ENCODE data around the gene YIPF2. TPM values are rescaled to one million over a fixed set of nuclear protein-coding genes. Genes with fewer than 3 reads are reported as not detected.
A peak's percentile ranks its signal among the peaks of the same experiment; 100 is the strongest.

YIPF2 gene
- total RNA-seq, 2 donors from 2014 or later, result 55.6 to 62.6 TPM

DNA sequence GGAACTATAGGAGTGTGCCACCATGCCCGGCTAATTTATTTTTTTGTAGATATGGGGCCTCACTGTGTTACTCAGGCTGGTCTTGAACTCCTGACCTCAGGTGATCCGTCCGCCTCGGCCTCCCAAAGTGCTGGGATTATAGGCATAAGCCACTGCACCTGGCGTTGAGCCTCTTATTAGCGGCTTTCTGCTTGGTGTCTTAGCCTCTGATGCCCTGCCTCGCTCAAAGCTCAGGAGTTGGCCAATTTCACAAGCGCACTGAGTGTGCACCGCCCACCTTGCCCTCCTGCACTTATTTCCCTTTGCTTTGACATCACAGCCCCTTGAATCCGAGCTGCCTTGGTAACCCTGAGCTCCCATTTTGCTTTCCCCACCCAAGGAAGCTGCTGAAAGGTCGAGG, 10.1 kb downstream of the YIPF2 start:
- Mint-ChIP-seq H3K4me3 (no peak overlapping the region), H3K4me1 (no peaks in the 10 kb centered on the region), H3K27me3 (ENCODE audit: insufficient read depth) (no peaks in the 10 kb centered on the region), H3K27ac (no peak overlapping the region), H3K9me3 (no peaks in the 10 kb centered on the region), H3K36me3 (ENCODE audit: low read depth) (peaks cover 28% of the 10 kb centered on the region)
- Histone ChIP-seq H3K27ac (ENCODE audit: low read depth, low read length) (no peak overlapping the region), H3K36me3 (ENCODE audit: control insufficient read depth, insufficient read depth, low read length) (peaks cover 20% of the 10 kb centered on the region), H3K4me3 (ENCODE audit: low read length) (no peak overlapping the region), H3K9ac (ENCODE audit: extremely low read depth, low read length, poor library complexity, severe bottlenecking) (no peak overlapping the region), H3K4me1 (ENCODE audit: control insufficient read depth, insufficient read depth, low read length) (no peaks in the 10 kb centered on the region), H3K27me3 (ENCODE audit: control insufficient read depth, insufficient read depth, low read length, poor library complexity, severe bottlenecking) (no peaks in the 10 kb centered on the region), H3K9me3 (ENCODE audit: control insufficient read depth, low read length) (no peaks in the 10 kb centered on the region)
- WGBS, 2 experiments (ENCODE audit: insufficient coverage in 1 of 2, insufficient read length in 1 of 2), result 88 to 90% methylated on average over 10 to 11 of the region's 11 CpGs
- TF ChIP-seq CTCF (conservative IDR thresholded peaks at IDR 0.05), result no peak
- DNase-seq, result no peak

DNA sequence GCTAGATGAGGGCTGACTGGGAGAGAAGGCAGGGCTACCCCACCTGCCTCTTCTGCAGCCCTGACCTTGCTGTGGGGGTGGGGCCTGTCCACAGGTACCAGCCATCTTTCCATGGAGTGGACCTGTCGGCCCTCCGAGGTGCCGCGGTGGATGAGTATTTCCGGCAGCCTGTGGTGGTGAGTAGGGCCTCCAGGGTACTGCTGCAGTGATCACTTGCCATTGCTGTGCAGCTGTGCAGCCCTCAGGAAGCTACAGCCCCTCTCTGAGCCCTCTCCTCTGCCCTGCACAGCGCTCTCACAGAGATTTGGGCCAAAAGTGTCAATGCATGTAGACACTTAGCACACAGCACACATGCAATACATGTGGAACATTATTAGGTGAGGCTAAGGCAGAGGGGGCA, 11.8 kb downstream of the YIPF2 start:
- 95 to 98% methylated on average over 5 to 6 of the region's 6 CpGs for WGBS, 2 experiments (ENCODE audit: insufficient coverage in 1 of 2, insufficient read length in 1 of 2)
- H3K9me3 ChIP-seq (ENCODE audit: control insufficient read depth, low read length), result no peaks in the 10 kb centered on the region
- H3K36me3 Mint-ChIP-seq (ENCODE audit: low read depth), result peaks cover 33% of the 10 kb centered on the region
- TF ChIP-seq CTCF (conservative IDR thresholded peaks at IDR 0.05), result no peak
- no peak overlapping the region for H3K9ac ChIP-seq (ENCODE audit: extremely low read depth, low read length, poor library complexity, severe bottlenecking)
- H3K27me3 ChIP-seq (ENCODE audit: control insufficient read depth, insufficient read depth, low read length, poor library complexity, severe bottlenecking), result no peaks in the 10 kb centered on the region
- peaks cover 23% of the 10 kb centered on the region for H3K36me3 ChIP-seq (ENCODE audit: control insufficient read depth, insufficient read depth, low read length)
- H3K4me3 Mint-ChIP-seq, result no peak overlapping the region
- H3K27me3 Mint-ChIP-seq (ENCODE audit: insufficient read depth), result no peaks in the 10 kb centered on the region
- H3K4me3 ChIP-seq (ENCODE audit: low read length), result no peak overlapping the region
- no peaks in the 10 kb centered on the region for H3K9me3 Mint-ChIP-seq
- no peaks in the 10 kb centered on the region for H3K4me1 Mint-ChIP-seq
- H3K4me1 ChIP-seq (ENCODE audit: control insufficient read depth, insufficient read depth, low read length), result no peaks in the 10 kb centered on the region
- no peak for DNase-seq
- no peak overlapping the region for H3K27ac Mint-ChIP-seq
- no peak overlapping the region for H3K27ac ChIP-seq (ENCODE audit: low read depth, low read length)

GRCh38 chr19:10915130-10916091, 13.0 kb downstream of the YIPF2 start:
- peak overlapping the region; percentile 32 for H3K27ac ChIP-seq (ENCODE audit: low read depth, low read length)

More at GRCh38 chr19:10915130-10916091, 13.0 kb downstream of the YIPF2 start:
- Histone ChIP-seq H3K9me3 (ENCODE audit: control insufficient read depth, low read length) (no peaks in the 10 kb centered on the region), H3K4me3 (ENCODE audit: low read length) (no peak overlapping the region), H3K9ac (ENCODE audit: extremely low read depth, low read length, poor library complexity, severe bottlenecking) (no peak overlapping the region), H3K27me3 (ENCODE audit: control insufficient read depth, insufficient read depth, low read length, poor library complexity, severe bottlenecking) (no peaks in the 10 kb centered on the region), H3K4me1 (ENCODE audit: control insufficient read depth, insufficient read depth, low read length) (no peaks in the 10 kb centered on the region), H3K36me3 (ENCODE audit: control insufficient read depth, insufficient read depth, low read length) (peaks cover 30% of the 10 kb centered on the region)
- H3K4me1 Mint-ChIP-seq, result no peaks in the 10 kb centered on the region
- H3K4me3 Mint-ChIP-seq, result no peak overlapping the region
- DNase-seq, result no peak
- 93 to 96% methylated on average over 13 to 19 of the region's 19 CpGs for WGBS, 2 experiments (ENCODE audit: insufficient coverage in 1 of 2, insufficient read length in 1 of 2)
- H3K27ac Mint-ChIP-seq, result no peak overlapping the region
- H3K27me3 Mint-ChIP-seq (ENCODE audit: insufficient read depth), result no peaks in the 10 kb centered on the region
- no peak for TF ChIP-seq CTCF (conservative IDR thresholded peaks at IDR 0.05)
- peaks cover 37% of the 10 kb centered on the region for H3K36me3 Mint-ChIP-seq (ENCODE audit: low read depth)
- no peaks in the 10 kb centered on the region for H3K9me3 Mint-ChIP-seq
